Measurements from ENCODE around the gene ZHX3. TPM values are rescaled to one million over a fixed set of nuclear protein-coding genes. Genes with fewer than 3 reads are reported as not detected.
"Not testable (repeated sequence)": the region's sequence is repeated elsewhere in the genome, so short reads cannot be mapped to it uniquely, and the experiment has no call there.

The ZHX3 gene
- total RNA-seq, 1 donor from 2014 or later, result 13.9 TPM

GRCh38 chr20:41242352-41242751, 75.2 kb downstream of the ZHX3 start:
- Mint-ChIP-seq H3K4me1 (no peaks in the 10 kb centered on the region), H3K9me3 (no peaks in the 10 kb centered on the region), H3K27me3 (ENCODE audit: low read depth) (no peaks in the 10 kb centered on the region), H3K27ac (no peak overlapping the region), H3K4me3 (no peak overlapping the region), H3K36me3 (no peaks in the 10 kb centered on the region)
- TF ChIP-seq CTCF (IDR thresholded peaks at IDR 0.05; ENCODE audit: unreplicated experiment), result no peak
- DNase-seq (ENCODE audit: low spot score in 2 of 2, unreplicated experiment in 2 of 2), result no peak

GRCh38 chr20:41237233-41237632, 80.3 kb downstream of the ZHX3 start:
- H3K27me3 Mint-ChIP-seq (ENCODE audit: low read depth); H3K9me3 Mint-ChIP-seq; DNase-seq (ENCODE audit: low spot score in 2 of 2, unreplicated experiment in 2 of 2); H3K36me3 Mint-ChIP-seq; H3K27ac Mint-ChIP-seq; H3K4me3 Mint-ChIP-seq: not testable (repeated sequence)
- H3K4me1 Mint-ChIP-seq, result peaks cover 14% of the 10 kb centered on the region

- H3K9me3 Mint-ChIP-seq; H3K36me3 Mint-ChIP-seq; H3K27ac Mint-ChIP-seq; H3K4me3 Mint-ChIP-seq; DNase-seq (ENCODE audit: low spot score in 2 of 2, unreplicated experiment in 2 of 2); H3K27me3 Mint-ChIP-seq (ENCODE audit: low read depth): not testable (repeated sequence)
- peaks cover 18% of the 10 kb centered on the region for H3K4me1 Mint-ChIP-seq
Measured at GRCh38 chr20:41236818-41237217, 80.7 kb downstream of the ZHX3 start.

- no peak overlapping the region for H3K4me3 Mint-ChIP-seq
- peak overlapping the region; percentile 68 for H3K27ac Mint-ChIP-seq
- no peak for TF ChIP-seq CTCF (IDR thresholded peaks at IDR 0.05; ENCODE audit: unreplicated experiment)
- no peaks in the 10 kb centered on the region for H3K36me3 Mint-ChIP-seq
- no peaks in the 10 kb centered on the region for H3K27me3 Mint-ChIP-seq (ENCODE audit: low read depth)
- DNase-seq (ENCODE audit: low spot score in 2 of 2, unreplicated experiment in 2 of 2), result no peak
- H3K9me3 Mint-ChIP-seq, result no peaks in the 10 kb centered on the region
- H3K4me1 Mint-ChIP-seq, result peaks cover 24% of the 10 kb centered on the region
Measured at GRCh38 chr20:41234546-41234945, 83.0 kb downstream of the ZHX3 start.

GRCh38 chr20:41234041-41234440, 83.5 kb downstream of the ZHX3 start:
- H3K4me1 Mint-ChIP-seq, result peaks cover 24% of the 10 kb centered on the region
- peak overlapping the region; percentile 39 for H3K27ac Mint-ChIP-seq
- no peaks in the 10 kb centered on the region for H3K36me3 Mint-ChIP-seq
- no peak overlapping the region for H3K4me3 Mint-ChIP-seq
- no peak for TF ChIP-seq CTCF (IDR thresholded peaks at IDR 0.05; ENCODE audit: unreplicated experiment)
- no peak for DNase-seq (ENCODE audit: low spot score in 2 of 2, unreplicated experiment in 2 of 2)
- H3K9me3 Mint-ChIP-seq, result no peaks in the 10 kb centered on the region
- no peaks in the 10 kb centered on the region for H3K27me3 Mint-ChIP-seq (ENCODE audit: low read depth)

GRCh38 chr20:41232973-41233926, 84.3 kb downstream of the ZHX3 start:
- H3K4me3 Mint-ChIP-seq, result no peak overlapping the region
- no peaks in the 10 kb centered on the region for H3K36me3 Mint-ChIP-seq
- H3K27me3 Mint-ChIP-seq (ENCODE audit: low read depth), result no peaks in the 10 kb centered on the region
- no peak for DNase-seq (ENCODE audit: low spot score in 2 of 2, unreplicated experiment in 2 of 2)
- H3K4me1 Mint-ChIP-seq, result peaks cover 24% of the 10 kb centered on the region
- H3K27ac Mint-ChIP-seq, result peak overlapping the region; percentile 39
- TF ChIP-seq CTCF (IDR thresholded peaks at IDR 0.05; ENCODE audit: unreplicated experiment), result no peak
- no peaks in the 10 kb centered on the region for H3K9me3 Mint-ChIP-seq
